Upper lobe of left lung (tissue), 4 donors: Measurements from ENCODE around the gene CSTF1.

Experiments
- POLR2AphosphoS5 ChIP-seq, 2 donors: sonication (generic); formaldehyde crosslinking; IDR thresholded peaks; one replicate each; pipeline ENCODE4 v1.5.1; 2017; ENCODE audit warnings: antibody characterized with exemption in 2 of 2
- TF ChIP-seq, protein P1 (sequence below), 6 experiments: fragments of 450-650 bp in 4 of 6; fragments of 200-600 bp in 2 of 6; sonication (generic) in 2 of 6; IDR thresholded peaks; one replicate each; pipeline ENCODE4 v1.5.1; 2016 to 2019; ENCODE audit warnings: antibody characterized with exemption in 6 of 6

DNA sequence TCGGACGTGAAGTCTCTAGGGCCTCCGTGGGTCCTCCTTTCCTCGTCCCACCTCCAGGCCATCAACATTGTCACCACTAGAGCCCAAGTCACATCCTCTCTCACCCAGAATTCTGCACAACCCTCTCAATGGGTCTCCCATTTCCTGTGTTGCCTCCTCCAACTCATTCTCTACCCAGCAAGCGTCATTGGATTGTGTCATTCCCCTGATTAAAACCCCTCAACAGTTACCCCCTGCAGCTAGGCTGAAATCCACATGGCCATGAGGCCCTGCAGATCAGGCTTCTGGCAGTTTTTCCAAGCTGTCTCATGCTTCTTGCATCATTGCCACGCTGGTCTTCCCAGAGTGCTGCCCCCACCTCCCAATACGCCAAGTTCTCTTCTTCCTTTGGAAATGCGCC lies 46.5 kb upstream of the CSTF1 start:
- TF ChIP-seq, protein P1, sequence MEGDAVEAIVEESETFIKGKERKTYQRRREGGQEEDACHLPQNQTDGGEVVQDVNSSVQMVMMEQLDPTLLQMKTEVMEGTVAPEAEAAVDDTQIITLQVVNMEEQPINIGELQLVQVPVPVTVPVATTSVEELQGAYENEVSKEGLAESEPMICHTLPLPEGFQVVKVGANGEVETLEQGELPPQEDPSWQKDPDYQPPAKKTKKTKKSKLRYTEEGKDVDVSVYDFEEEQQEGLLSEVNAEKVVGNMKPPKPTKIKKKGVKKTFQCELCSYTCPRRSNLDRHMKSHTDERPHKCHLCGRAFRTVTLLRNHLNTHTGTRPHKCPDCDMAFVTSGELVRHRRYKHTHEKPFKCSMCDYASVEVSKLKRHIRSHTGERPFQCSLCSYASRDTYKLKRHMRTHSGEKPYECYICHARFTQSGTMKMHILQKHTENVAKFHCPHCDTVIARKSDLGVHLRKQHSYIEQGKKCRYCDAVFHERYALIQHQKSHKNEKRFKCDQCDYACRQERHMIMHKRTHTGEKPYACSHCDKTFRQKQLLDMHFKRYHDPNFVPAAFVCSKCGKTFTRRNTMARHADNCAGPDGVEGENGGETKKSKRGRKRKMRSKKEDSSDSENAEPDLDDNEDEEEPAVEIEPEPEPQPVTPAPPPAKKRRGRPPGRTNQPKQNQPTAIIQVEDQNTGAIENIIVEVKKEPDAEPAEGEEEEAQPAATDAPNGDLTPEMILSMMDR (IDR thresholded peaks at IDR 0.05) = no peak
- TF ChIP-seq POLR2AphosphoS5 (IDR thresholded peaks at IDR 0.05) = no peak
